MM.1S (cell line): ENCODE data around the gene ARHGAP28.

Experiments used
- DNase-seq: peaks from one replicate; pipeline ENCODE4 v3.0.0-alpha.2; 2015
- H2AFZ ChIP-seq: fragments of 300-600 bp; sonication (generic); 2 replicates; pipeline ENCODE4 v1.6.0; 2016; ENCODE audit warnings: antibody characterized with exemption, low read length
- H3F3A ChIP-seq: fragments of 300-600 bp; sonication (generic); 2 replicates; pipeline ENCODE4 v1.6.1; 2016; ENCODE audit warnings: mild to moderate bottlenecking, antibody characterized with exemption, low read length, moderate library complexity, mixed read lengths; ENCODE audit not compliant: insufficient read depth
- H3K27ac ChIP-seq: fragments of 300-600 bp; sonication (generic); 2 replicates; pipeline ENCODE4 v1.5.1; 2016; ENCODE audit warnings: mild to moderate bottlenecking, low read length
- H3K27me3 ChIP-seq: fragments of 300-600 bp; sonication (generic); replicated peaks from 2 replicates; pipeline ENCODE4 v1.6.0; 2016; ENCODE audit warnings: low read length; ENCODE audit not compliant: insufficient read depth
- H3K36me3 ChIP-seq: fragments of 300-600 bp; sonication (generic); replicated peaks from 2 replicates; pipeline ENCODE4 v1.6.1; 2016; ENCODE audit warnings: mild to moderate bottlenecking, low read length, mixed read lengths; ENCODE audit not compliant: insufficient read depth
- H3K4me1 ChIP-seq: fragments of 300-600 bp; sonication (generic); 2 replicates; pipeline ENCODE4 v1.6.1; 2016; ENCODE audit warnings: low read length, mixed read lengths
- H3K4me2 ChIP-seq: fragments of 300-600 bp; sonication (generic); 2 replicates; pipeline ENCODE4 v1.6.0; 2016; ENCODE audit warnings: low read depth, low read length
- H3K4me3 ChIP-seq: fragments of 300-600 bp; sonication (generic); 2 replicates; pipeline ENCODE4 v1.5.1; 2016; ENCODE audit warnings: low read length, mixed read lengths
- H3K79me2 ChIP-seq: fragments of 300-600 bp; sonication (generic); 2 replicates; pipeline ENCODE4 v1.6.1; 2016; ENCODE audit warnings: mixed run types, low read length, mixed read lengths
- H3K9ac ChIP-seq: fragments of 300-600 bp; sonication (generic); 2 replicates; pipeline ENCODE4 v1.6.1; 2016; ENCODE audit warnings: low read length, mixed read lengths
- H3K9me2 ChIP-seq: fragments of 300-600 bp; sonication (generic); replicated peaks from 2 replicates; pipeline ENCODE4 v1.6.1; 2016; ENCODE audit warnings: mild to moderate bottlenecking, low read length, mixed read lengths; ENCODE audit not compliant: insufficient read depth
- H3K9me3 ChIP-seq: fragments of 300-600 bp; sonication (generic); replicated peaks from 2 replicates; pipeline ENCODE4 v1.6.1; 2016; ENCODE audit warnings: mild to moderate bottlenecking, low read length, mixed read lengths; ENCODE audit not compliant: insufficient read depth
- H4K20me1 ChIP-seq: fragments of 300-600 bp; sonication (generic); 2 replicates; pipeline ENCODE4 v1.6.1; 2016; ENCODE audit warnings: mild to moderate bottlenecking, low read length, moderate library complexity, mixed read lengths; ENCODE audit not compliant: insufficient read depth
- CTCF ChIP-seq: fragments of 300-600 bp; sonication (generic); IDR thresholded peaks from 2 replicates; pipeline ENCODE4 v1.5.1; 2016; ENCODE audit warnings: antibody characterized with exemption, low read length, mixed read lengths
- EZH2 ChIP-seq: fragments of 300-600 bp; sonication (generic); optimal IDR thresholded peaks from 2 replicates; pipeline ENCODE3; 2017; ENCODE audit warnings: low read depth, mild to moderate bottlenecking, antibody characterized with exemption, low read length, mixed read lengths
- EZH2phosphoT487 ChIP-seq: fragments of 300-600 bp; sonication (generic); IDR thresholded peaks from 2 replicates; pipeline ENCODE4 v1.6.1; 2018; ENCODE audit warnings: antibody characterized with exemption, low read length

The ARHGAP28 gene

GRCh38 chr18:6868033-6868432 is 138.5 kb downstream of the ARHGAP28 start:
- H3K27ac ChIP-seq = no peak overlapping the region
- no peak overlapping the region for H2AFZ ChIP-seq
- no peaks in the 10 kb centered on the region for H3K27me3 ChIP-seq
- H3K4me3 ChIP-seq = no peak overlapping the region
- no peaks in the 10 kb centered on the region for H3K9me2 ChIP-seq
- no peaks in the 10 kb centered on the region for H4K20me1 ChIP-seq
- no peak overlapping the region for H3K9ac ChIP-seq
- TF ChIP-seq EZH2phosphoT487 = no peak
- no peak for TF ChIP-seq EZH2
- no peak for TF ChIP-seq CTCF
- no peak for DNase-seq
- no peaks in the 10 kb centered on the region for H3F3A ChIP-seq
- no peaks in the 10 kb centered on the region for H3K36me3 ChIP-seq
- H3K4me2 ChIP-seq = no peak overlapping the region
- H3K9me3 ChIP-seq = no peaks in the 10 kb centered on the region
- H3K4me1 ChIP-seq = no peaks in the 10 kb centered on the region
- H3K79me2 ChIP-seq = no peaks in the 10 kb centered on the region

GRCh38 chr18:6871566-6871965 is 142.1 kb downstream of the ARHGAP28 start:
- Histone ChIP-seq H3K9me3 (no peaks in the 10 kb centered on the region), H2AFZ (no peak overlapping the region), H4K20me1 (no peaks in the 10 kb centered on the region), H3K79me2 (no peaks in the 10 kb centered on the region), H3K4me1 (no peaks in the 10 kb centered on the region), H3K27ac (no peak overlapping the region), H3K27me3 (no peaks in the 10 kb centered on the region), H3K9me2 (no peaks in the 10 kb centered on the region), H3K36me3 (no peaks in the 10 kb centered on the region), H3K4me3 (no peak overlapping the region), H3F3A (no peaks in the 10 kb centered on the region), H3K9ac (no peak overlapping the region), H3K4me2 (no peak overlapping the region)
- TF ChIP-seq CTCF = no peak
- no peak for DNase-seq

- H3K36me3 ChIP-seq = no peaks in the 10 kb centered on the region
- H3K27ac ChIP-seq = no peak overlapping the region
- H2AFZ ChIP-seq = no peak overlapping the region
- no peaks in the 10 kb centered on the region for H3K9me2 ChIP-seq
- no peak overlapping the region for H3K9ac ChIP-seq
- no peaks in the 10 kb centered on the region for H3K79me2 ChIP-seq
- H3K4me3 ChIP-seq = no peak overlapping the region
- H3K4me2 ChIP-seq = no peak overlapping the region
- no peaks in the 10 kb centered on the region for H3F3A ChIP-seq
- no peaks in the 10 kb centered on the region for H4K20me1 ChIP-seq
- DNase-seq = no peak
- H3K4me1 ChIP-seq = no peaks in the 10 kb centered on the region
- H3K9me3 ChIP-seq = no peaks in the 10 kb centered on the region
- TF ChIP-seq EZH2 (no peak), EZH2phosphoT487 (no peak), CTCF (no peak)
- no peaks in the 10 kb centered on the region for H3K27me3 ChIP-seq
These were observed 143.7 kb downstream of the ARHGAP28 start for GRCh38 chr18:6873040-6873751.
